Measurements from ENCODE around the gene TBC1D9.

DNA sequence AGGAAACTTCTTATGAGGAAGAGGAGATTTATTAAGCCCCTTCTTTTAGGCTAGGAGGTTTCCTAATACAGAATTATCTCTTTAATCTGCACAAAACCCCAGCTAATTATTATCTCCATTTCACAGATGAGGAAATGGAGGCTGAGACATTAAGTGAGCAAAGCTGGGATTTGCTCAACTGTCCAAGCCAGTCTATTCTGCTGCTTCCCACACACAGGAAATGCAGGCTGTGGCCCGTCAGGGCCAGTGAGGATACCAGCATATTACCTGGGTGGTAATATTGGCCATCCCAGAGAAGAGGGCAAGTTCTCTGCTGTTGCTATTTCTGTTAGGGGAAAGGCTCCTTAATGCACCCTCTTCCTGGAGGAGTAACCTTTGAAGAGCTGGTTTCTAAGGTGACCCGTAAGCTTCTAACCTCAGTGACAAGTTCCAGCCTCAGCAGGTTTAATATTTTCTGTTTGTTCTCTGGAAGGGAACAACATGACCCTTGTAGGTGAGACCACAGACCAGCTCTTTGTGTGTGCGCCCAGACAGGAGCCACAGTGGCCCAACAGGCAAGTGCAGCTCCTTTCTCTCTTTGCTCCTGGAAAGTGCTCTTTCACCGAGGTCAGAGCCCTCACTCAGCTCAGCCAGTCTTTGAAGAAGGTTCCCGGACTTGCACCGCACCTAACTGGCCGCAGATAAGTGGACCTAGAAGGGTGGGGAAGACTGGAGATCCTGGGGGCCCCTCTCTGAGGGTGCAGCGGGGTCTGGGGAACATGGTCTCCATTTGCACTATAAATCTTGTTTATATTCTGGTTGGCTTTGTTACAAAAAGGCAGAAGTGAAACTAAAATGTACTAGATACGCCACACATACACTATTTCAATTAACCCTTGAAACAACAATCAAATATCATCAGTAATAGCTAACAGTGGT, 35.5 kb downstream of the TBC1D9 start:
- TF ChIP-seq EZH2 (IDR thresholded peaks at IDR 0.05; ENCODE audit: insufficient read depth, poor library complexity, severe bottlenecking) (no peak), EZH2phosphoT487 (IDR thresholded peaks at IDR 0.05; ENCODE audit: insufficient read depth, low read depth) (no peak)

Measured in GM23248 (cell line).